ENCODE measurements around the gene TMEM33.

The TMEM33 gene

DNA sequence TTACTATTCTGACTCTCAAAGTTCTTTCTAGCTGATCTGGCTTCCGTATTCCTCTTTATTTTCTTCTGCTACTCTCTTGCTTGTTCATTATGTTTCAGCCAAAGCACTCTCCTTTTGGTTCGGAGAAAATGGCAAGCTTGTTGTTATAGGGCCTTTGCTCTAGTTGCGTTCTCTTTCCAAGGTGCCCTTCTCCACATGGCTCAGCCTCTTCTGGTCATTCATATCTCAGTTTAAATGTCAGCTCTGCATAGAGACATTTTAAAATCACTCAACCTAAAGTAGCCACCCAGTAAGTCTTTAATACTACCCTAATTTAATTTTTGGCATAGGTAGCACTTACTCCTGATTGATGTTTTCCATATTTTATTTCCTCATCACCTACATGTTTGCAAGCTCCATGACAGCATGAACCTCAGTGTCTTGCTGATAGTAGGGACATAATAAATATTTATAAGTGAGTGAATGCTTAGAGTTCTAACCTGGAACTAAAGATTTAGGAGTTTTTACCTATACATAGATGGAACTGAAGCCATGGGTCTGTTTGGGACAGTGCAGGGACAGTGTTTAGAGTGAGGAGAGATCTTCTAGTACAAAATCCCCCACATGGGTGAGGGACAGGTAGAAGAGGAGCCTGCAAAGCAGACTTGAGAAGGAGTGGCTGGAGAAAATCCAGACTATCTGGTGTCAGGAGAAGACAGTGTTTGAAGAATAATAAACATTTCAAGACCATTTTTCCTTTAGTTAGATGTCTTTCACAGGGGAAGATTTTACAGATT, 73.0 kb downstream of the TMEM33 start:
- DNase-seq, result no peak
